HG02759 (cell line): ENCODE data around the gene PLPPR1.
"Not testable (repeated sequence)": the region's sequence is repeated elsewhere in the genome, so short reads cannot be mapped to it uniquely, and the experiment has no call there.

Experiments
- ATAC-seq: cut with Tn5 transposase; IDR thresholded peaks from one replicate; pipeline ENCODE4 v1.9.1; 2021; ENCODE audit warnings: mild to moderate bottlenecking, moderate library complexity; ENCODE audit not compliant: unreplicated experiment

The PLPPR1 gene

GRCh38 chr9:101119206-101119819 is 90.8 kb downstream of the PLPPR1 start:
- ATAC-seq, result peak; percentile 86

GRCh38 chr9:101121836-101122399 is 93.4 kb downstream of the PLPPR1 start:
- ATAC-seq, result no peak

- ATAC-seq, result no peak
Measured at GRCh38 chr9:101126556-101126955, 98.0 kb downstream of the PLPPR1 start.

- ATAC-seq, result not testable (repeated sequence)
Measured at GRCh38 chr9:101127369-101127768, 98.8 kb downstream of the PLPPR1 start.

- no peak for ATAC-seq
Measured at GRCh38 chr9:101128623-101129022, 100.1 kb downstream of the PLPPR1 start.

GRCh38 chr9:101130054-101130453 is 101.5 kb downstream of the PLPPR1 start:
- ATAC-seq, result no peak

- no peak for ATAC-seq
Measured at GRCh38 chr9:101131326-101131725, 102.8 kb downstream of the PLPPR1 start.

- ATAC-seq, result no peak
Measured at GRCh38 chr9:101132801-101133200, 104.3 kb downstream of the PLPPR1 start.

GRCh38 chr9:101138509-101138908 is 110.0 kb downstream of the PLPPR1 start:
- ATAC-seq, result no peak

- no peak for ATAC-seq
Measured at GRCh38 chr9:101139082-101139481, 110.6 kb downstream of the PLPPR1 start.

GRCh38 chr9:101140764-101141163 is 112.2 kb downstream of the PLPPR1 start:
- ATAC-seq, result no peak

GRCh38 chr9:101146508-101146907 is 118.0 kb downstream of the PLPPR1 start:
- ATAC-seq, result no peak

GRCh38 chr9:101148344-101148743 is 119.8 kb downstream of the PLPPR1 start:
- ATAC-seq, result no peak

- ATAC-seq, result no peak
Measured at GRCh38 chr9:101158361-101158760, 129.8 kb downstream of the PLPPR1 start.

GRCh38 chr9:101162231-101162630 is 133.7 kb downstream of the PLPPR1 start:
- no peak for ATAC-seq

- no peak for ATAC-seq
Measured at GRCh38 chr9:101165131-101165530, 136.6 kb downstream of the PLPPR1 start.

- ATAC-seq, result no peak
Measured at GRCh38 chr9:101167490-101168134, 139.1 kb downstream of the PLPPR1 start.

GRCh38 chr9:101172616-101173015 is 144.1 kb downstream of the PLPPR1 start:
- ATAC-seq, result no peak

- no peak for ATAC-seq
Measured at GRCh38 chr9:101173907-101174306, 145.4 kb downstream of the PLPPR1 start.

- ATAC-seq, result no peak
Measured at GRCh38 chr9:101176384-101176783, 147.9 kb downstream of the PLPPR1 start.

- ATAC-seq, result no peak
Measured at GRCh38 chr9:101184813-101185278, 156.3 kb downstream of the PLPPR1 start.

- no peak for ATAC-seq
Measured at GRCh38 chr9:101191723-101192122, 163.2 kb downstream of the PLPPR1 start.
